ENCODE results near the gene ZNF597.

The ZNF597 gene

GRCh38 chr16:3444032-3444388, 706 bp upstream of the ZNF597 start:
- DNase-seq: no peak

GRCh38 chr16:3439637-3440036, 3.7 kb downstream of the ZNF597 start:
- no peak for DNase-seq

GRCh38 chr16:3434373-3434772, 8.9 kb downstream of the ZNF597 start:
- no peak for DNase-seq

GRCh38 chr16:3431779-3432219, 11.5 kb downstream of the ZNF597 start:
- DNase-seq: peak; percentile 21

- no peak for DNase-seq
These were observed 29.4 kb downstream of the ZNF597 start for GRCh38 chr16:3413730-3414379.

GRCh38 chr16:3408561-3409197, 34.6 kb downstream of the ZNF597 start:
- no peak for DNase-seq

GRCh38 chr16:3401719-3402397, 41.4 kb downstream of the ZNF597 start:
- DNase-seq: no peak

GRCh38 chr16:3400779-3401688, 42.3 kb downstream of the ZNF597 start, which contains the start of the genes ZNF174 and ZSCAN32:
TSS of gene ZNF174 (plus strand) at chr16:3401215. CDS start at chr16:3402005, 790 bp downstream.
TSS of gene ZSCAN32 (minus strand) at chr16:3401004. CDS start at chr16:3397557, 3,447 bp downstream.
- DNase-seq: peak; percentile 92

- DNase-seq: no peak
These were observed 42.9 kb downstream of the ZNF597 start for GRCh38 chr16:3400446-3400778.

- no peak for DNase-seq
These were observed 53.5 kb downstream of the ZNF597 start for GRCh38 chr16:3389663-3390338.

- DNase-seq: no peak
These were observed 55.0 kb downstream of the ZNF597 start for GRCh38 chr16:3388325-3388724.

- DNase-seq: no peak
These were observed 60.3 kb downstream of the ZNF597 start for GRCh38 chr16:3383045-3383448.
